Midbrain (tissue), 1 donor: ENCODE results near the gene SLC2A8.

Source experiments
- DNase-seq: peaks from one replicate; lab custom pipeline; 2025; lab: John Stamatoyannopoulos, UW

The SLC2A8 gene

GRCh38 chr9:127457191-127457878, 60.4 kb downstream of the SLC2A8 start:
- DNase-seq: no peak
